Breast epithelium (tissue), 3 donors: Measurements from ENCODE around the gene MRTFB. TPM values are rescaled to one million over a fixed set of nuclear protein-coding genes. Genes with fewer than 3 reads are reported as not detected.

Experiments
- total RNA-seq, 3 donors: library from RNA; depleted of rRNA; stranded (reverse); fragments of >200 nt; gene quantifications; one replicate each; pipeline ENCODE4 v1.1.0, GENCODE V29; 2016

The MRTFB gene
- total RNA-seq, 3 donors from 2014 or later: 49.9 to 115 (median 83.6) TPM

Other genes starting within 250 kb of the MRTFB start
- 1 to 10 TPM; 4.8 to 8.3 (median 7.9) TPM for gene ERCC4, start 151.2 kb upstream of the MRTFB start, total RNA-seq